Mesenteric fat pad (tissue), 1 donor: ENCODE results near the gene LAD1. TPM values are rescaled to one million over a fixed set of nuclear protein-coding genes. Genes with fewer than 3 reads are reported as not detected.

Source experiments
- DNase-seq: peaks from one replicate; pipeline ENCODE4 v3.0.0-alpha.2; 2020; ENCODE audit warnings: low spot score
- total RNA-seq: library from RNA; stranded (reverse); fragmentation: NEBNext Ultra II Directional; extraction: Animal tissue kit (Norgen Biotek cat#: 25700); gene quantifications from one replicate; pipeline ENCODE4 v1.2.1, GENCODE V29; 2021
- donor health status: DM: yes; HTN: yes; CAD: no.

The LAD1 gene
- total RNA-seq, 1 donor from 2014 or later: 0.51 TPM

GRCh38 chr1:201350884-201351283, 48.2 kb downstream of the LAD1 start:
- no peak for DNase-seq

- no peak for DNase-seq
Measured at GRCh38 chr1:201350361-201350725, 48.8 kb downstream of the LAD1 start.

- no peak for DNase-seq
Measured at GRCh38 chr1:201349092-201349491, 50.0 kb downstream of the LAD1 start.

GRCh38 chr1:201348211-201348566, 50.9 kb downstream of the LAD1 start:
- no peak for DNase-seq

GRCh38 chr1:201347498-201348210, 51.5 kb downstream of the LAD1 start:
- no peak for DNase-seq

GRCh38 chr1:201346987-201347386, 52.1 kb downstream of the LAD1 start:
- no peak for DNase-seq

- no peak for DNase-seq
Measured at GRCh38 chr1:201346337-201346939, 52.7 kb downstream of the LAD1 start.

- no peak for DNase-seq
Measured at GRCh38 chr1:201345081-201345355, 54.1 kb downstream of the LAD1 start.

GRCh38 chr1:201344206-201345080, 54.7 kb downstream of the LAD1 start:
- no peak for DNase-seq

GRCh38 chr1:201341377-201341776, 57.7 kb downstream of the LAD1 start:
- DNase-seq: no peak

- no peak for DNase-seq
Measured at GRCh38 chr1:201336711-201337450, 62.2 kb downstream of the LAD1 start.

- no peak for DNase-seq
Measured at GRCh38 chr1:201335901-201336300, 63.2 kb downstream of the LAD1 start.

- no peak for DNase-seq
Measured at GRCh38 chr1:201335174-201335870, 63.8 kb downstream of the LAD1 start.

- no peak for DNase-seq
Measured at GRCh38 chr1:201334325-201335173, 64.6 kb downstream of the LAD1 start.

GRCh38 chr1:201332616-201333335, 66.3 kb downstream of the LAD1 start:
- DNase-seq: no peak

- no peak for DNase-seq
Measured at GRCh38 chr1:201332021-201332420, 67.1 kb downstream of the LAD1 start.

GRCh38 chr1:201331166-201331565, 68.0 kb downstream of the LAD1 start:
- DNase-seq: no peak
